Heart left ventricle (tissue), 16 donors: ENCODE results near the gene SCN11A. TPM values are rescaled to one million over a fixed set of nuclear protein-coding genes. Genes with fewer than 3 reads are reported as not detected.
A peak's percentile ranks its signal among the peaks of the same experiment; 100 is the strongest.

Experiments
- ATAC-seq, 4 donors: fragments of 200-7000 bp; cut with Tn5 transposase; one replicate each; pipeline ENCODE4 v1.9.1; 2020 to 2022; ENCODE audit warnings: moderate library complexity in 4 of 4, mild to moderate bottlenecking in 3 of 4, moderate number of reproducible peaks in 1 of 4
- DNase-seq, 5 donors: peaks; one replicate each; pipeline ENCODE4 v3.0.0-alpha.2; 2020
- H3K27ac ChIP-seq, 12 donors: fragments of 200-600 bp; sonication (generic) in 4 of 12; one replicate each; pipeline versions ENCODE4 v1.5.0 to v1.8.0; 2016 to 2022; ENCODE audit warnings: mild to moderate bottlenecking in 2 of 12
- H3K27me3 ChIP-seq, 9 donors: fragments of 200-600 bp; sonication (generic) in 2 of 9; one replicate each; pipeline versions ENCODE4 v1.5.1 to v1.8.0; 2016 to 2022; ENCODE audit warnings: mild to moderate bottlenecking in 3 of 9
- H3K36me3 ChIP-seq, 9 donors: fragments of 200-600 bp; sonication (generic) in 2 of 9; one replicate each; pipeline versions ENCODE4 v1.5.0 to v1.8.0; 2018 to 2022; ENCODE audit warnings: mild to moderate bottlenecking in 2 of 9
- H3K4me1 ChIP-seq, 12 donors: fragments of 200-600 bp; sonication (generic) in 4 of 12; one replicate each; pipeline versions ENCODE4 v1.5.0 to v1.8.0; 2016 to 2022; ENCODE audit warnings: mild to moderate bottlenecking in 3 of 12
- H3K4me3 ChIP-seq, 12 donors: fragments of 200-600 bp; sonication (generic) in 4 of 12; one replicate each; pipeline versions ENCODE4 v1.5.0 to v1.8.0; 2017 to 2022; ENCODE audit warnings: mild to moderate bottlenecking in 9 of 12, moderate library complexity in 4 of 12
- H3K9me3 ChIP-seq, 12 donors: fragments of 200-600 bp; sonication (generic) in 4 of 12; one replicate each; pipeline versions ENCODE4 v1.5.0 to v1.8.0; 2016 to 2022; ENCODE audit warnings: mild to moderate bottlenecking in 1 of 12
- CTCF ChIP-seq, 12 donors: fragments of 200-600 bp; sonication (generic) in 4 of 12; IDR thresholded peaks; one replicate each; pipeline versions ENCODE4 v1.5.0 to v1.8.0; 2018 to 2022; ENCODE audit warnings: antibody characterized with exemption in 12 of 12, mild to moderate bottlenecking in 5 of 12
- POLR2A ChIP-seq, 2 donors: fragments of 450-650 bp; IDR thresholded peaks; one replicate each; pipeline ENCODE4 v1.6.1; 2017; ENCODE audit warnings: antibody characterized with exemption in 2 of 2, mild to moderate bottlenecking in 2 of 2, moderate library complexity in 2 of 2
- WGBS, 4 donors: extraction: QIAGEN DNeasy Blood & Tissue Kit in 2 of 4; methylation state at CpG; one replicate each; pipeline versions ENCODE4 v1.1.5 to v1.1.7; 2013 to 2018; 5-methylcytosine and 5-hydroxymethylcytosine counted together
- intact Hi-C, 10 donors: fragments of 100-400 bp; cut with DNase I; formaldehyde crosslinking; loops; one replicate each; pipeline versions ENCODE4 v1.11.1 to v1.14.2; 2022
- long read RNA-seq, 3 donors: library from polyadenylated mRNA; unstranded; transcript quantifications; one replicate each; pipeline ENCODE4 v2.0.0, GENCODE V29; 2020 to 2021
- polyA plus RNA-seq, 2 donors: library from polyadenylated mRNA; stranded (reverse); fragments of 200-250 nt; gene quantifications; one replicate each; pipeline ENCODE4 v1.2.3, GENCODE V29; 2013
- total RNA-seq, 9 donors: library from RNA; depleted of rRNA in 2 of 9; stranded (reverse); fragments of >200 nt in 2 of 9; fragmentation: NEBNext Ultra II Directional in 3 of 9; extraction: Animal tissue kit (Norgen Biotek cat#: 25700) in 3 of 9; gene quantifications; one replicate each; pipeline versions ENCODE4 v1.1.0 to v1.2.4, GENCODE V29; 2016 to 2023
- donor health status: ischemic (EF 13 %, LVEDD 7.1; RV severe dilation, severe dysfunction).
- donor health status: healthy with polysubstance abuse.
- donor health status: DM: no; HTN: yes; CAD: no.
- donor health status: DM: no; HTN: no; CAD: no.
- donor health status: ischemic (EF 25% LVEDD 6.9; RV normal size, moderate dysfunction).
- donor health status: ischemic (EF 25% LVEDD 5.7; RV mildly dilated, moderate dysfunction).
- donor health status: healthy.
- donor health status: DM: yes; HTN: yes; CAD: no.
- donor health status: ischemic (EF 35%, LVEDD 5.7; RV mildly dilated, moderate dysfunction).
- donor health status: nonischemic (EF 11% LVEDD 7.7; RV severe dilation, severe dysfunction).
- donor health status: DM: yes; HTN: yes; CAD: no.
- donor health status: PGD.
- donor health status: ischemic (EF 29% LVEDD 5.4; RV normal size, mild dysfunction).
- donor health status: nonischemic (EF 23%, LVEDD 6.1; RV moderate dilation, normal function).

SCN11A gene
- total RNA-seq: under 1 TPM in 6 of 9 donors, not detected in 3; 0.05 to 0.13 (median 0.09) TPM
- polyA plus RNA-seq: under 1 TPM in 1 of 2 donors, not detected in 1; 0.03 TPM
- long read RNA-seq, donor 1: 0 reads
- long read RNA-seq, donor 2: 0 reads
- long read RNA-seq, donor 3: 0 reads

GRCh38 chr3:39051649-39052561 is at the start of gene SCN11A, which contains the start of gene WDR48:
TSS of gene SCN11A (minus strand) at chr3:39051944. CDS start at chr3:38950362, 101,582 bp downstream.
TSS of gene WDR48 (plus strand) at chr3:39052016. CDS start at chr3:39052026, 10 bp downstream.
- peak in 1 of 12 donors; percentile 11 for TF ChIP-seq CTCF (IDR thresholded peaks at IDR 0.05)
- TF ChIP-seq POLR2A (IDR thresholded peaks at IDR 0.05): peak in 1 of 2 donors; percentile 87
- 1 to 2% (median 1%) methylated on average over 35 to 68 of the region's 68 CpGs for WGBS, 4 donors
- no peaks in the 10 kb centered on the region for H3K9me3 ChIP-seq
- no peaks in the 10 kb centered on the region for H3K36me3 ChIP-seq
- ATAC-seq: peak; percentile 97 to 100 (median 99)
- intact Hi-C loops: loop anchor here in 1 of 10 donors (5.0 kb wide), 1 partner anchor 55 kb away; the partner anchor contains the start of genes GORASP1 and TTC21A
- no peaks in the 10 kb centered on the region for H3K27me3 ChIP-seq
- H3K27ac ChIP-seq: peak within 1 kb of the TSS; percentile 74 to 93 (median 90)
- peak; percentile 94 to 97 (median 96) for DNase-seq
- peaks cover 4 to 48% (median 23%) of the 10 kb centered on the region in 12 donors for H3K4me1 ChIP-seq
- H3K4me3 ChIP-seq: peak within 1 kb of the TSS; percentile 72 to 99 (median 96)

DNA sequence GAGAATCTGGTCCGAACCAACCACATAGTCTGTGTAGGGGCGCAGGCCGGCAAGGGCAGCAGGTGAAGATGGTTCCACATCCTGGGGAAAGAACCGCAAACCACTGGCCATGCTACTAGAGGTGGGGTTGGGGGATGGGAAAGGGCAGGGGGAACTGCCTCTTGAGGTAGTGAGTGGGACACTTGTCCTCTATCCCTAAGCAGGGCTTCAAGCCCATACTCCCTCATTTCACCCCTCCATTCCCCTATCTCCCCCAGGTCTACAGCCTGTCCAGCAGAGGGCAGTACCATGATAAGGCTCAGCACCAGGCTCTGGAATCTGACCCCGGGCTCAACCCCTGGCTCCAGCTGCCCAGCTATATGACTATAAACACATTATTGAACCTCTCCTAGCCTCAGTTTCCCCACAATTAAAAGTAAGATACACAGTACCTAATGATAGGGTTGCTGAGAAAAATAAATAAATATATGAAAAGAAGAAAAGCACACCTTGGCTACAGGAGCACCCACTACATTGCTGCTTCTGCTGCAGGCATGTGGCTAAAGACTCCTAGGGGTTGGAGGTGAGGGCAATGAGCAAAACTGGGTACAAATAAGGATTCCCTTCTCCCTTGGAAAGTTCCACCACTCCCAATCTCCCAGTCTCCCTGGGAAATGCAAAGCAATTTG is 49.4 kb upstream of the SCN11A start:
- peaks cover 6 to 56% (median 43%) of the 10 kb centered on the region in 12 donors for H3K4me1 ChIP-seq
- ATAC-seq (peak in 3 of 4 donors; percentile 41 to 54 (median 44)), DNase-seq (no peak)
- no peaks in the 10 kb centered on the region for H3K27me3 ChIP-seq
- no peaks in the 10 kb centered on the region for H3K9me3 ChIP-seq
- H3K4me3 ChIP-seq: no peak overlapping the region
- peaks cover 0 to 56% (median 50%) of the 10 kb centered on the region in 9 donors for H3K36me3 ChIP-seq
- WGBS, 4 donors: 80 to 86% (median 84%) methylated on average over 5 of the region's 5 CpGs
- intact Hi-C loops: loop anchor here in 2 of 10 donors (2.0 to 10.0 kb wide), 2 partner anchors 188 to 284 kb away; partner anchors contain the start of gene SLC25A38 (in 2 of the 2)
- no peak for TF ChIP-seq POLR2A (IDR thresholded peaks at IDR 0.05)
- peak; percentile 42 to 66 (median 52) for TF ChIP-seq CTCF (IDR thresholded peaks at IDR 0.05)
- no peak overlapping the region for H3K27ac ChIP-seq

DNA sequence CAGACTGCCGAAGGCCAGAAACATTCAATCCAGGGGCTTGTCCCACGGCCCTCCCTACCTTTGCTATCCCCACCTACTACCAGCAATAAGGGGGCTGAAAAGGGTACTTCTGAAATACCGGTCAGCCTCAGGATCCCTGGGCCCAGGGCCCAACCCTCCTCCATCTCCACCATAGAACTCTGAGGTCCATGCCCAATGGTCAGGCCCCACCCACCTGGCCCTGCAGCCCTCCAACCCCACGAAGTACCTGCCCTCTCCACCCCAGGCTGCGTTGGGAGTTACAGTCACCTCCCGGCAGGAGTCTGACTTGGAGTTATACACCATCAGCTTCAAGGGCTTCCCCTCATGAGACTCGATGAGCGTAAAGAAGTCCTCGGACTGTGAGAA is 48.7 kb upstream of the SCN11A start:
- Histone ChIP-seq H3K9me3 (no peaks in the 10 kb centered on the region), H3K27ac (no peak overlapping the region), H3K27me3 (no peaks in the 10 kb centered on the region), H3K4me1 (peaks cover 1 to 50% (median 36%) of the 10 kb centered on the region in 12 donors), H3K36me3 (peaks cover 0 to 62% (median 56%) of the 10 kb centered on the region in 9 donors), H3K4me3 (no peak overlapping the region)
- intact Hi-C loops: loop anchor here in 2 of 10 donors (2.0 to 10.0 kb wide), 2 partner anchors 188 to 284 kb away; partner anchors contain the start of gene SLC25A38 (in 2 of the 2)
- DNase-seq: no peak
- no peak for ATAC-seq
- WGBS, 4 donors: 91 to 95% (median 92%) methylated on average over 9 of the region's 9 CpGs
- TF ChIP-seq POLR2A (IDR thresholded peaks at IDR 0.05): no peak
- no peak for TF ChIP-seq CTCF (IDR thresholded peaks at IDR 0.05)
